GM19099 (cell line): ENCODE data around the gene COL6A2.

Experiments used
- POLR2A ChIP-seq: IDR thresholded peaks from 3 replicates; pipeline ENCODE4 v1.6.1; 2011; ENCODE audit warnings: low read depth; ENCODE audit not compliant: insufficient read length; ENCODE audit errors: extremely low read depth

Gene COL6A2

GRCh38 chr21:46082963-46083790, 14.7 kb upstream of the COL6A2 start:
- no peak for TF ChIP-seq POLR2A

GRCh38 chr21:46083791-46084561, 13.9 kb upstream of the COL6A2 start:
- no peak for TF ChIP-seq POLR2A

- no peak for TF ChIP-seq POLR2A
These were observed 13.2 kb upstream of the COL6A2 start for GRCh38 chr21:46084709-46085108.

GRCh38 chr21:46087641-46088040, 10.3 kb upstream of the COL6A2 start:
- TF ChIP-seq POLR2A = no peak

- TF ChIP-seq POLR2A = no peak
These were observed 9.7 kb upstream of the COL6A2 start for GRCh38 chr21:46088189-46088588.

- no peak for TF ChIP-seq POLR2A
These were observed 8.6 kb upstream of the COL6A2 start for GRCh38 chr21:46089285-46089684.

GRCh38 chr21:46091118-46091517, 6.8 kb upstream of the COL6A2 start:
- no peak for TF ChIP-seq POLR2A

- TF ChIP-seq POLR2A = no peak
These were observed 6.3 kb upstream of the COL6A2 start for GRCh38 chr21:46091631-46092025.

- TF ChIP-seq POLR2A = no peak
These were observed 5.7 kb upstream of the COL6A2 start for GRCh38 chr21:46092026-46092764.

- no peak for TF ChIP-seq POLR2A
These were observed 4.9 kb upstream of the COL6A2 start for GRCh38 chr21:46092811-46093667.

- TF ChIP-seq POLR2A = no peak
These were observed 4.1 kb upstream of the COL6A2 start for GRCh38 chr21:46093668-46094400.

GRCh38 chr21:46094401-46095082, 3.4 kb upstream of the COL6A2 start:
- TF ChIP-seq POLR2A = no peak

- no peak for TF ChIP-seq POLR2A
These were observed 2.7 kb upstream of the COL6A2 start for GRCh38 chr21:46095083-46095719.
